Spleen (tissue), 7 donors: ENCODE measurements around the gene MYO5A.

Experiments used
- POLR2A ChIP-seq, 3 donors: fragments of 450-650 bp; IDR thresholded peaks; one replicate each; pipeline ENCODE4 v1.5.1; 2017; ENCODE audit warnings: antibody characterized with exemption in 3 of 3, mild to moderate bottlenecking in 1 of 3
- POLR2AphosphoS5 ChIP-seq, 3 donors: sonication (generic); formaldehyde crosslinking; IDR thresholded peaks; one replicate each; pipeline ENCODE4 v1.5.1; 2017; ENCODE audit warnings: antibody characterized with exemption in 3 of 3
- TF ChIP-seq, protein P1 (sequence below), 11 experiments: fragments of 200-600 bp in 7 of 11; fragments of 450-650 bp in 4 of 11; sonication (generic) in 4 of 11; IDR thresholded peaks in 8 of 11; conservative IDR thresholded peaks in 3 of 11; 1 replicate in 7 of 11; 2 replicates in 4 of 11; pipeline versions ENCODE4 v1.4.0 to v1.8.0; 2016 to 2021; ENCODE audit warnings: antibody characterized with exemption in 11 of 11, inconsistent platforms in 4 of 11, mild to moderate bottlenecking in 1 of 11
- donor health status: DM: no; HTN: no; CAD: no; lungs with moderate emphysema.
- donor health status: DM: no; HTN: no; CAD: no.
- donor health status: DM: no; HTN: no; CAD: no.

GRCh38 chr15:52423852-52424251 is 104.8 kb downstream of the MYO5A start:
- TF ChIP-seq POLR2A (IDR thresholded peaks at IDR 0.05) (no peak), POLR2AphosphoS5 (IDR thresholded peaks at IDR 0.05) (no peak)
- TF ChIP-seq, protein P1, sequence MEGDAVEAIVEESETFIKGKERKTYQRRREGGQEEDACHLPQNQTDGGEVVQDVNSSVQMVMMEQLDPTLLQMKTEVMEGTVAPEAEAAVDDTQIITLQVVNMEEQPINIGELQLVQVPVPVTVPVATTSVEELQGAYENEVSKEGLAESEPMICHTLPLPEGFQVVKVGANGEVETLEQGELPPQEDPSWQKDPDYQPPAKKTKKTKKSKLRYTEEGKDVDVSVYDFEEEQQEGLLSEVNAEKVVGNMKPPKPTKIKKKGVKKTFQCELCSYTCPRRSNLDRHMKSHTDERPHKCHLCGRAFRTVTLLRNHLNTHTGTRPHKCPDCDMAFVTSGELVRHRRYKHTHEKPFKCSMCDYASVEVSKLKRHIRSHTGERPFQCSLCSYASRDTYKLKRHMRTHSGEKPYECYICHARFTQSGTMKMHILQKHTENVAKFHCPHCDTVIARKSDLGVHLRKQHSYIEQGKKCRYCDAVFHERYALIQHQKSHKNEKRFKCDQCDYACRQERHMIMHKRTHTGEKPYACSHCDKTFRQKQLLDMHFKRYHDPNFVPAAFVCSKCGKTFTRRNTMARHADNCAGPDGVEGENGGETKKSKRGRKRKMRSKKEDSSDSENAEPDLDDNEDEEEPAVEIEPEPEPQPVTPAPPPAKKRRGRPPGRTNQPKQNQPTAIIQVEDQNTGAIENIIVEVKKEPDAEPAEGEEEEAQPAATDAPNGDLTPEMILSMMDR (IDR thresholded peaks at IDR 0.05 in 8 of 11, conservative IDR thresholded peaks at IDR 0.05 in 3 of 11), result no peak
